Common myeloid progenitor, CD34-positive (primary cell): ENCODE data around the gene CATSPERD.

Source experiments
- CTCF ChIA-PET: fragments of 350-600 bp; sonication (Branson Sonifier 250); formaldehyde crosslinking; loops from one replicate; lab custom pipeline; 2021; ENCODE audit warnings: antibody characterized with exemption; lab: Charles Lee
- POLR2A ChIA-PET: fragments of 350-600 bp; sonication (Branson Sonifier 250); formaldehyde crosslinking; loops from one replicate; lab custom pipeline; 2021; ENCODE audit warnings: antibody characterized with exemption; lab: Charles Lee
- DNase-seq, 3 donors: peaks; one replicate each; pipeline versions ENCODE4 v3.0.0 to v3.0.0-alpha.2; 2013
- H3K27ac ChIP-seq, 2 experiments: 1 replicate in 1 of 2; 2 replicates in 1 of 2; pipeline ENCODE4 v1.7.0; 2013; ENCODE audit warnings: inconsistent platforms in 2 of 2, low read length in 2 of 2, mild to moderate bottlenecking in 2 of 2, low read depth in 1 of 2, moderate library complexity in 1 of 2; ENCODE audit not compliant: severe bottlenecking in 2 of 2, insufficient read depth in 1 of 2, poor library complexity in 1 of 2
- H3K27me3 ChIP-seq, 5 experiments: replicated peaks in 2 of 5; 1 replicate in 3 of 5; 2 replicates in 2 of 5; pipeline versions ENCODE4 v1.6.1 to v1.7.0; 2013; ENCODE audit warnings: low read length in 4 of 5, mild to moderate bottlenecking in 2 of 5, moderate library complexity in 2 of 5, inconsistent platforms in 1 of 5; ENCODE audit not compliant: insufficient read depth in 5 of 5, control insufficient read depth in 4 of 5
- H3K36me3 ChIP-seq, 4 experiments: 1 replicate in 2 of 4; 2 replicates in 2 of 4; pipeline versions ENCODE4 v1.6.1 to v1.7.0; 2013; ENCODE audit warnings: low read length in 3 of 4, control low read depth in 1 of 4, mild to moderate bottlenecking in 1 of 4; ENCODE audit not compliant: control insufficient read depth in 4 of 4, insufficient read depth in 4 of 4
- H3K4me1 ChIP-seq, 4 experiments: 1 replicate in 3 of 4; 2 replicates in 1 of 4; pipeline versions ENCODE4 v1.6.1 to v1.7.1; 2013; ENCODE audit warnings: low read length in 3 of 4, mild to moderate bottlenecking in 3 of 4, control low read depth in 1 of 4, inconsistent platforms in 1 of 4, moderate library complexity in 1 of 4; ENCODE audit not compliant: control insufficient read depth in 4 of 4, insufficient read depth in 4 of 4; ENCODE audit errors: control extremely low read depth in 1 of 4
- H3K4me3 ChIP-seq, 7 experiments: 1 replicate in 4 of 7; 2 replicates in 3 of 7; pipeline versions ENCODE4 v1.5.1 to v1.7.0; 2013; ENCODE audit warnings: mild to moderate bottlenecking in 7 of 7, low read length in 6 of 7, moderate library complexity in 6 of 7, inconsistent platforms in 2 of 7, low read depth in 2 of 7, control low read depth in 1 of 7; ENCODE audit not compliant: insufficient read depth in 4 of 7, control insufficient read depth in 1 of 7; ENCODE audit errors: extremely low read depth in 1 of 7
- H3K9me3 ChIP-seq, 5 experiments: 1 replicate in 4 of 5; 2 replicates in 1 of 5; pipeline versions ENCODE4 v1.6.1 to v1.7.1; 2013; ENCODE audit warnings: low read length in 4 of 5, mild to moderate bottlenecking in 2 of 5, inconsistent platforms in 1 of 5, low read depth in 1 of 5, moderate library complexity in 1 of 5; ENCODE audit not compliant: control insufficient read depth in 4 of 5, insufficient read depth in 2 of 5; ENCODE audit errors: control extremely low read depth in 1 of 5
- WGBS: methylation state at CpG from one replicate; pipeline ENCODE4 v1.1.5; 2013; ENCODE audit not compliant: insufficient coverage; 5-methylcytosine and 5-hydroxymethylcytosine counted together

CATSPERD gene

GRCh38 chr19:5680084-5680436, 40.4 kb upstream of the CATSPERD start:
- Histone ChIP-seq H3K27me3 (no peaks in the 10 kb centered on the region), H3K9me3 (no peaks in the 10 kb centered on the region), H3K4me1 (peaks cover 0 to 19% (median 13%) of the 10 kb centered on the region in 4 experiments), H3K27ac (peak overlapping the region; percentile 67 to 97), H3K4me3 (peak overlapping the region; percentile 83 to 97 (median 90)), H3K36me3 (peaks cover 0 to 16% (median 3%) of the 10 kb centered on the region in 4 experiments)
- ChIA-PET POLR2A (interaction anchor here (0.8 to 1.0 kb wide), 2 partner anchors 10 to 11 kb away, joined by 3 read pairs; partner anchors contain the start of gene RPL36), CTCF (interaction anchor here (1.1 kb wide), 1 partner anchor 8 kb away, joined by 5 read pairs; no protein-coding TSS in a partner anchor)
- 1% methylated on average over 19 of the region's 23 CpGs for WGBS
- no peak for DNase-seq

GRCh38 chr19:5680437-5681368, 39.7 kb upstream of the CATSPERD start, which contains the start of the genes HSD11B1L and MICOS13:
Gene HSD11B1L (plus strand): TSS chr19:5681027. CDS start chr19:5684833, 3,806 bp downstream.
Gene MICOS13 (minus strand): TSS chr19:5680516. CDS start chr19:5680486, 30 bp downstream.
- H3K27ac ChIP-seq, result peak within 1 kb of the TSS; percentile 93 to 97
- no peaks in the 10 kb centered on the region for H3K9me3 ChIP-seq
- peak within 1 kb of the TSS; percentile 83 to 97 (median 90) for H3K4me3 ChIP-seq
- H3K4me1 ChIP-seq, result peaks cover 0 to 19% (median 13%) of the 10 kb centered on the region in 4 experiments
- peaks cover 0 to 16% (median 3%) of the 10 kb centered on the region in 4 experiments for H3K36me3 ChIP-seq
- ChIA-PET CTCF (no interaction called here), POLR2A (no interaction called here)
- under 1% methylated on average over 56 of the region's 94 CpGs for WGBS
- H3K27me3 ChIP-seq, result no peaks in the 10 kb centered on the region
- DNase-seq, result peak; percentile 99 to 100 (median 100)

DNA sequence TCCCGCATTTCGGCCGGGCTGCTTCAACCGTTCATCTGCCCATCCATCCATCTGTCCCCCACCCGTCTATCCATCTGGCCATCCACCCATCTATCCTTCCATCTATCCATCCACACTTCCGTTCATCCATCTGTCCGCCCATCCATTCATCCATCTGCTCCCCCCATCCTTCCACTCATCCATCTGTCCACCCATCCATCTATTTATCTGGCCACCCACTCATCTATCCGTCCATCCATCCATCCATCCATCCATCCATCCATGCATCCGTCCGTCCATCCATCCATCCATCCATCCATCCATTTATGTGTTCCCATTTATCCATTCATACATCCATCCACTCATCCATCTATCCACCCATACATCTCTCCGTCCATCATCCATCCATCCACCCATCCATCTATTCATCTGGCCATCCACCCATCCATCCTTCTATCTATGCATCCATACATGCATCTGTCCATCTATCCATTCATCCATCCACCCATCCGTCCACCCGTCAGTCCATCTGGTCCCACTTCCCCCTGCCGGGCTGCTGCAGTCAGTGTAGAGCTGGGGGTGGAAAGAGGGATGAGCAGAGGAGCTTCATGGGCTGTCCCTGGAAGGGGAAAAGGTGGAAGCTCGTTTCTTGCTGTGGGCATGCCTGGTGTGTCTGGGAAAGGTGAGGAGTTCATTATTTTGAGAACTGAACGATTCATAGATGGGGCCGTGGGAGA, 38.9 kb upstream of the CATSPERD start:
- POLR2A ChIA-PET, result no interaction called here
- Histone ChIP-seq H3K4me1 (peaks cover 0 to 27% (median 20%) of the 10 kb centered on the region in 4 experiments), H3K4me3 (peak overlapping the region; percentile 4 to 97 (median 87)), H3K36me3 (peaks cover 0 to 16% (median 3%) of the 10 kb centered on the region in 4 experiments), H3K27me3 (no peaks in the 10 kb centered on the region), H3K9me3 (no peaks in the 10 kb centered on the region), H3K27ac (no peak overlapping the region)
- no peak for DNase-seq
- WGBS, result 62% methylated on average over 14 of the region's 17 CpGs
- CTCF ChIA-PET, result no interaction called here

DNA sequence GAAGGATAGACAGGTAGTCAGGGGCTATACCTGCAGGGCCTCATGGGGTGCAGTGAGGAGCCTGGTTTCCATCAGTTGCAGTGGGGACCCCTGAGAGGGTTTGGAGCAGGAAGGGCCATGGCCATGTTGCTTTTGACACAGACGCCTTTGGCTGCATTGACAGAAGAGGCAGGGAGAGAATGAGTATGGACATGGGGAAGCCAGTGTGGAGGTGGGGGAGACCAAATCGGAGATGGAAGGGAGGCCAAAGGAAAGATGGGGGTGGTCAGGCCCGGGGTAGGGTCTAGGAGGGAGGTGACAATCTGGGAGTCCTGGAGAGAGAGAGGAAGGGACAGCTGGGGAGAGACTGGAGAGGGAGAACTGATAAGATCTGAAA, 38.3 kb upstream of the CATSPERD start:
- DNase-seq, result no peak
- Histone ChIP-seq H3K9me3 (no peaks in the 10 kb centered on the region), H3K4me3 (no peak overlapping the region), H3K36me3 (peaks cover 0 to 13% (median 3%) of the 10 kb centered on the region in 4 experiments), H3K4me1 (peaks cover 0 to 29% (median 21%) of the 10 kb centered on the region in 4 experiments), H3K27ac (no peak overlapping the region), H3K27me3 (no peaks in the 10 kb centered on the region)
- 96% methylated on average over 3 of the region's 3 CpGs for WGBS
- POLR2A ChIA-PET, result no interaction called here
- CTCF ChIA-PET, result no interaction called here

DNA sequence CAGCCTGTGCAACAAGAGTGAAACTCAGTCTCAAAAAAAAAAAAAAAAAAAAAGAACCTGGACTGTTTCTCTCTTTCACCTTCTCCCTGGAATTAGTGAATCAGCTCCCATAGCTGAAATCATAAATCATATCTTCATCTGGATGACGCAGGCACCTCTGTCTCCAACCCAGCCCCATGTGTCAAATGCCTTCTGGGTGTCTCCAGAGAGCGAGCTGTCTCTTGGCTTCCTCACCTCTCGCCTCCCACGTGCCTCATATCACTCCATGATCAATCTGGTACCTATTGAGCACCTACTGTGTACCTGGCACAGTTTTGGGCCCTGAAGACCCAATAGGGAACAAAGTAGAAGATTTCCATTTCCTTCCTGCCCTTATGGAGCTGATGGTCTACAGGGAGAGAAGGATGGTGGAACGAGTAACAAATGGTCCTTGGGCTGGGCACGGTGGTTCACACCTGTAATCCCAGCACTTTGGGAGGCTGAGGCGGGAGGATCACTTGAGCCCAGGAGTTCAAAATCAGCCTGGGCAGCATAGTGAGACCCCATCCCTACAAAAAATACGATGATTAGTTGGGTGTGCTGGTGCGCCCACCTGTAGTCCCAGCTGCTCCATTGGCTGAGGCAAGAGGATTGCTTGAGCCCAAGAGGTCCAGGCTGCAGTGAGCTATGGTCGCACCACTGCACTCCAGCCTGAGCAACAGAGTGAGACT, 37.1 kb upstream of the CATSPERD start:
- WGBS, result 96% methylated on average over 5 of the region's 10 CpGs
- Histone ChIP-seq H3K27me3 (no peaks in the 10 kb centered on the region), H3K36me3 (peaks cover 0 to 2% (median 0%) of the 10 kb centered on the region in 4 experiments), H3K4me1 (peaks cover 0 to 35% (median 26%) of the 10 kb centered on the region in 4 experiments), H3K4me3 (no peak overlapping the region), H3K9me3 (no peaks in the 10 kb centered on the region), H3K27ac (no peak overlapping the region)
- ChIA-PET CTCF (no interaction called here), POLR2A (no interaction called here)
- no peak for DNase-seq

DNA sequence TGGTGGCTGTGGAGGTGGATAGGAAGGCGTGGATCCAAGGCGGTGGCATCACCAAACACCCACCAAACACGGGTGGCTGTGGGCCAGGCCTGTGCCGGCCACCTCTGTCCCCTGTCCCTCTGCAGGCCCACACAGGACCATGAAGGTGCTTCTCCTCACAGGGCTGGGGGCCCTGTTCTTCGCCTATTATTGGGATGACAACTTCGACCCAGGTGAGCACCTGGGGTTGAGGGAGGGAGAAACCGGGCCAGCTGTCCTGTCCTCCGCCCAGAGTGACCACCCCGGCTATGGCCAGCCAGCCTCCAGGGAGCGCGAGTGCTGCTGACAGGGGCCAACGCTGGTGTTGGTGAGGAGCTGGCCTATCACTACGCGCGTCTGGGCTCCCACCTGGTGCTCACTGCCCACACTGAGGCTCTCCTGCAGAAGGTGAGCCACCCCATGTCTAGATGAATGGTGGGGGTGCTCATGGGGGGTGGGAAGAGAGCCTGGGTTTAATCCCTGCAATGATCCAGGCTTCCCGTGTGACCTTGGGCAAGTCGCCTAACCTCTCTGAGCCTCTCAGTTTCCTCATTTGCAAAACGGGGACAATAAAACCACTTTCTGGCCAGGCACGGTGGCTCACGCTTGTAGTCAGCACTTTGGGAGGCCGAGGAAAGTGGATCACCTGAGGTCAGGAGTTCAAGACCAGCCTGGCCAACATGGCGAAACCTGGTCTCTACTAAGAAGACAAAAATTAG, 35.6 kb upstream of the CATSPERD start:
- no peaks in the 10 kb centered on the region for H3K9me3 ChIP-seq
- H3K36me3 ChIP-seq, result no peaks in the 10 kb centered on the region
- no peak for DNase-seq
- 97% methylated on average over 8 of the region's 22 CpGs for WGBS
- H3K4me1 ChIP-seq, result peaks cover 0 to 30% (median 18%) of the 10 kb centered on the region in 4 experiments
- H3K27me3 ChIP-seq, result no peaks in the 10 kb centered on the region
- POLR2A ChIA-PET, result no interaction called here
- no peak overlapping the region for H3K27ac ChIP-seq
- CTCF ChIA-PET, result no interaction called here
- H3K4me3 ChIP-seq, result no peak overlapping the region
